HepG2 (cell line): ENCODE data around the gene INKA1. TPM values are rescaled to one million over a fixed set of nuclear protein-coding genes. Genes with fewer than 3 reads are reported as not detected.

Experiments used
- EED ChIP-seq: sonication (generic); formaldehyde crosslinking; IDR thresholded peaks from 2 replicates; pipeline ENCODE4 v1.5.0; 2020; ENCODE audit warnings: mild to moderate bottlenecking, missing genetic modification reagents
- ESRRA ChIP-seq: sonication (generic); formaldehyde crosslinking; IDR thresholded peaks from 2 replicates; pipeline ENCODE4 v1.5.1; 2020; ENCODE audit warnings: mild to moderate bottlenecking, low read depth, missing genetic modification reagents
- GMEB1 ChIP-seq: sonication (generic); formaldehyde crosslinking; IDR thresholded peaks from 2 replicates; pipeline ENCODE4 v1.5.1; 2020; ENCODE audit warnings: missing genetic modification reagents, mild to moderate bottlenecking, borderline replicate concordance
- HHEX ChIP-seq: IDR thresholded peaks from 2 replicates; pipeline ENCODE4 v1.6.1; 2016; ENCODE audit warnings: control low read depth
- HOXA7 ChIP-seq: sonication (generic); formaldehyde crosslinking; IDR thresholded peaks from 2 replicates; pipeline ENCODE4 v1.8.1; 2022; ENCODE audit warnings: mild to moderate bottlenecking, missing genetic modification reagents, moderate library complexity
- MAZ ChIP-seq, 2 experiments: sonication (generic) in 1 of 2; formaldehyde crosslinking in 1 of 2; IDR thresholded peaks; 2 replicates each; pipeline versions ENCODE4 v1.5.0 to v1.6.1; 2012 to 2020; ENCODE audit warnings: low read depth in 2 of 2, mild to moderate bottlenecking in 2 of 2, borderline replicate concordance in 1 of 2, improper control_type of control experiment in 1 of 2, low read length in 1 of 2, missing genetic modification reagents in 1 of 2, moderate library complexity in 1 of 2
- MEF2D ChIP-seq: sonication (generic); formaldehyde crosslinking; IDR thresholded peaks from 2 replicates; pipeline ENCODE4 v1.5.1; 2020; ENCODE audit warnings: mild to moderate bottlenecking, missing genetic modification reagents
- SATB2 ChIP-seq: sonication (generic); formaldehyde crosslinking; IDR thresholded peaks from 2 replicates; pipeline ENCODE4 v1.5.0; 2020; ENCODE audit warnings: missing genetic modification reagents
- TRIM22 ChIP-seq: fragments of 450-650 bp; IDR thresholded peaks from 2 replicates; pipeline ENCODE4 v1.6.1; 2017
- ZBTB20 ChIP-seq: sonication (generic); formaldehyde crosslinking; IDR thresholded peaks from 2 replicates; pipeline ENCODE4 v1.8.1; 2023; ENCODE audit warnings: missing genetic modification reagents, low read depth, mild to moderate bottlenecking, borderline replicate concordance
- ZNF276 ChIP-seq: sonication (generic); formaldehyde crosslinking; IDR thresholded peaks from 2 replicates; pipeline ENCODE4 v1.4.0; 2020; ENCODE audit warnings: mild to moderate bottlenecking, low read depth, missing genetic modification reagents
- ZNF318 ChIP-seq: sonication (generic); formaldehyde crosslinking; IDR thresholded peaks from 2 replicates; pipeline ENCODE4 v1.4.0; 2020; ENCODE audit warnings: mild to moderate bottlenecking, missing genetic modification reagents
- ZNF577 ChIP-seq: sonication (generic); formaldehyde crosslinking; IDR thresholded peaks from 2 replicates; pipeline ENCODE4 v1.4.0; 2020; ENCODE audit warnings: mild to moderate bottlenecking, low read depth, missing genetic modification reagents, borderline replicate concordance
- ZNF674 ChIP-seq: sonication (generic); formaldehyde crosslinking; IDR thresholded peaks from 2 replicates; pipeline ENCODE4 v1.5.0; 2020; ENCODE audit warnings: low read depth, mild to moderate bottlenecking, missing genetic modification reagents
- ZNF768 ChIP-seq: sonication (generic); formaldehyde crosslinking; IDR thresholded peaks from 2 replicates; pipeline ENCODE4 v1.4.0; 2020; ENCODE audit warnings: missing genetic modification reagents
- polyA plus RNA-seq, 8 experiments: library from polyadenylated mRNA; depleted of rRNA in 3 of 8; stranded (reverse) in 7 of 8; unstranded in 1 of 8; fragments of >200 nt; fragmentation: Illumina TruSeq in 4 of 8; extraction: Trizol in 4 of 8; gene quantifications; 2 replicates each; pipeline versions ENCODE4 v1.2.1 to v1.2.3, GENCODE V29; 2011 to 2016; ENCODE audit warnings: low read depth in 4 of 8, missing spikeins in 1 of 8, mixed read lengths in 1 of 8; ENCODE audit not compliant: insufficient read depth in 1 of 8
- total RNA-seq, 5 experiments: library from RNA; depleted of rRNA; stranded (reverse); fragments of >200 nt; fragmentation: Illumina TruSeq; extraction: Trizol; gene quantifications; 2 replicates each; pipeline ENCODE4 v1.2.3, GENCODE V29; 2016; ENCODE audit warnings: low read depth in 1 of 5

INKA1 gene
- total and polyA plus RNA-seq, 2 of the 13 experiments (the other 11 are each of a cell fraction or from before 2014, with no cell fraction given), result 0.22 to 0.41 TPM

GRCh38 chr3:49802719-49803464 lies at the start of gene INKA1 (continued):
- no peak for TF ChIP-seq ZNF318 (CRISPR knock-in tag)
- peak; percentile 17; the same call in 1 of the 2 replicates for TF ChIP-seq MEF2D (CRISPR knock-in tag)
- no peak for TF ChIP-seq HHEX (CRISPR knock-in tag)
- TF ChIP-seq ZNF276 (CRISPR knock-in tag), result no peak
- TF ChIP-seq GMEB1 (CRISPR knock-in tag), result peak; percentile 43; the same call in 1 of the 2 replicates
- no peak for TF ChIP-seq MAZ (IDR thresholded peaks at IDR 0.05; ENCODE audit: borderline replicate concordance, low read depth, low read length)
- peak; percentile 38 for TF ChIP-seq MAZ (CRISPR knock-in tag; IDR thresholded peaks at IDR 0.05; ENCODE audit: low read depth)
- no peak for TF ChIP-seq SATB2 (CRISPR knock-in tag)
- TF ChIP-seq TRIM22, result no peak
- TF ChIP-seq ZNF577 (CRISPR knock-in tag), result no peak
- TF ChIP-seq HOXA7 (CRISPR knock-in tag), result no peak
- TF ChIP-seq ZBTB20, result 0 out of 2 replicates have a peak, but pooled peaks have one; percentile 44
- TF ChIP-seq ZNF674, result no peak; the same call in 1 of the 2 replicates
- TF ChIP-seq ZNF768 (CRISPR knock-in tag), result peak; percentile 63; the same call in 1 of the 2 replicates
- 0 out of 2 replicates have a peak, but pooled peaks have one; percentile 6 for TF ChIP-seq ESRRA (CRISPR knock-in tag)
- no peak for TF ChIP-seq EED
